Panc1 (cell line): ENCODE results near the gene ZNF367. TPM values are rescaled to one million over a fixed set of nuclear protein-coding genes. Genes with fewer than 3 reads are reported as not detected.

ENCODE experiments used
- ATAC-seq: fragments of 200-7000 bp; cut with Tn5 transposase; 2 replicates; pipeline ENCODE4 v1.9.1; 2020; ENCODE audit warnings: mild to moderate bottlenecking, moderate library complexity
- BruUV-seq: library from RNA; stranded (reverse); fragments of 400-500 nt; replicated peaks from 2 replicates; lab custom pipeline; 2021; lab: Mats Ljungman, UMichigan
- CTCF ChIA-PET: fragments of 300-600 bp; sonication (Branson Sonifier 250); formaldehyde crosslinking; loops from one replicate; lab custom pipeline; 2022; ENCODE audit warnings: antibody characterized with exemption; lab: Charles Lee
- POLR2A ChIA-PET: fragments of 300-600 bp; sonication (Branson Sonifier 250); formaldehyde crosslinking; loops from one replicate; lab custom pipeline; 2022; ENCODE audit warnings: antibody characterized with exemption; lab: Charles Lee
- DNase-seq: peaks from one replicate; pipeline ENCODE4 v3.0.0-alpha.2; 2010; ENCODE audit warnings: low read depth, low spot score
- H3K27ac ChIP-seq: 2 replicates; pipeline ENCODE4 v1.5.1; 2011; ENCODE audit warnings: mild to moderate bottlenecking, low read length, inconsistent platforms
- H3K27me3 ChIP-seq: fragments of 200-500 bp; sonication (Bioruptor generic); 2 replicates; pipeline ENCODE4 v1.6.0; 2014; ENCODE audit warnings: low read length, inconsistent platforms; ENCODE audit not compliant: control insufficient read depth, insufficient read depth
- H3K36me3 ChIP-seq: fragments of 200-500 bp; sonication (Bioruptor generic); 2 replicates; pipeline ENCODE4 v1.5.1; 2014; ENCODE audit warnings: inconsistent platforms, mild to moderate bottlenecking, low read length, moderate library complexity; ENCODE audit not compliant: control insufficient read depth, insufficient read depth
- H3K4me1 ChIP-seq: 2 replicates; pipeline ENCODE4 v1.5.1; 2011; ENCODE audit warnings: inconsistent platforms, mild to moderate bottlenecking, low read length, moderate library complexity; ENCODE audit not compliant: control insufficient read depth, insufficient read depth
- H3K4me3 ChIP-seq, 2 experiments: 2 replicates each; pipeline ENCODE4 v1.5.1; 2011 to 2012; ENCODE audit warnings: low read depth in 2 of 2, low read length in 2 of 2, mild to moderate bottlenecking in 2 of 2, inconsistent platforms in 1 of 2, moderate library complexity in 1 of 2
- H3K9me3 ChIP-seq: fragments of 200-500 bp; sonication (Bioruptor generic); 2 replicates; pipeline ENCODE4 v1.5.1; 2014; ENCODE audit warnings: low read depth, mild to moderate bottlenecking, inconsistent platforms, low read length, moderate library complexity; ENCODE audit not compliant: control insufficient read depth, insufficient read depth
- CTCF ChIP-seq: fragments of 450-650 bp; IDR thresholded peaks from 2 replicates; pipeline ENCODE4 v1.5.1; 2017; ENCODE audit warnings: mild to moderate bottlenecking
- POLR2AphosphoS5 ChIP-seq: IDR thresholded peaks from 2 replicates; pipeline ENCODE4 v1.6.1; 2012; ENCODE audit warnings: mild to moderate bottlenecking, low read depth, low read length, moderate library complexity
- REST ChIP-seq, 2 experiments: IDR thresholded peaks; 2 replicates each; pipeline ENCODE4 v1.6.1; 2011 to 2012; ENCODE audit warnings: low read depth in 2 of 2, control low read depth in 1 of 2, low read length in 1 of 2, mild to moderate bottlenecking in 1 of 2, moderate library complexity in 1 of 2; ENCODE audit not compliant: insufficient read depth in 1 of 2
- SIN3A ChIP-seq: IDR thresholded peaks from 2 replicates; pipeline ENCODE4 v1.6.1; 2012; ENCODE audit warnings: low read depth, mild to moderate bottlenecking, low read length, moderate library complexity, borderline replicate concordance; ENCODE audit not compliant: insufficient read depth
- TCF7L2 ChIP-seq: IDR thresholded peaks from 2 replicates; pipeline ENCODE4 v1.6.1; 2011; ENCODE audit warnings: mild to moderate bottlenecking, low read depth, low read length, inconsistent platforms
- in situ Hi-C: cut with HindIII; loops from 2 replicates; pipeline ENCODE4 v1.10.0; 2016; ENCODE audit warnings: low sequenced_read_pairs, low pct_unique_long_range_greater_than_20kb
- intact Hi-C: fragments of 100-400 bp; cut with micrococcal nuclease; formaldehyde crosslinking; loops from one replicate; pipeline ENCODE4 v1.10.0; 2022; ENCODE audit not compliant: unreplicated experiment
- total RNA-seq: library from RNA; stranded (reverse); gene quantifications from one replicate; pipeline ENCODE4 v1.2.1, GENCODE V29; 2021; ENCODE audit not compliant: unreplicated experiment

Gene ZNF367
- total RNA-seq, 1 experiment from 2014 or later, result 12.4 TPM

GRCh38 chr9:96459268-96460007 is 41.3 kb upstream of the ZNF367 start:
- no TSS peak for BruUV-seq
- no peak overlapping the region for H3K27ac ChIP-seq
- no peaks in the 10 kb centered on the region for H3K27me3 ChIP-seq
- DNase-seq, result no peak
- H3K9me3 ChIP-seq, result no peaks in the 10 kb centered on the region
- peaks cover 2% of the 10 kb centered on the region for H3K36me3 ChIP-seq
- no peak for ATAC-seq
- CTCF ChIA-PET, result no interaction called here
- POLR2A ChIA-PET, result no interaction called here
- no peak for TF ChIP-seq CTCF
- no peak for TF ChIP-seq TCF7L2
- TF ChIP-seq REST (IDR thresholded peaks at IDR 0.05; ENCODE audit: insufficient read depth in 1 of 2, low read depth in 2 of 2, low read length in 1 of 2), result no peak
- no peak for TF ChIP-seq SIN3A
- no peak for TF ChIP-seq POLR2AphosphoS5
- no peaks in the 10 kb centered on the region for H3K4me1 ChIP-seq
- intact Hi-C loops, result no loop called here
- in situ Hi-C loops, result no loop called here
- H3K4me3 ChIP-seq, result no peak overlapping the region

- Histone ChIP-seq H3K27me3 (no peaks in the 10 kb centered on the region), H3K9me3 (no peaks in the 10 kb centered on the region), H3K36me3 (peaks cover 2% of the 10 kb centered on the region), H3K4me1 (no peaks in the 10 kb centered on the region; the same call in 1 of the 2 replicates), H3K27ac (no peak overlapping the region), H3K4me3 (no peak overlapping the region)
- intact Hi-C loops (no loop called here), in situ Hi-C loops (no loop called here)
- POLR2A ChIA-PET, result interaction anchor here (0.7 kb wide), 1 partner anchor 120 kb away, joined by 6 read pairs; no protein-coding TSS in a partner anchor
- BruUV-seq, result no TSS peak
- ATAC-seq, result no peak
- no peak for DNase-seq
- CTCF ChIA-PET, result no interaction called here
- no peak for TF ChIP-seq POLR2AphosphoS5
- no peak for TF ChIP-seq CTCF
- no peak for TF ChIP-seq TCF7L2
- TF ChIP-seq REST (IDR thresholded peaks at IDR 0.05; ENCODE audit: insufficient read depth in 1 of 2, low read depth in 2 of 2, low read length in 1 of 2), result no peak
- TF ChIP-seq SIN3A, result no peak
These were observed 40.1 kb upstream of the ZNF367 start for GRCh38 chr9:96458226-96458625.
